SH-SY5Y (cell line): ENCODE results near the gene AKR1A1.

ENCODE experiments used
- GATA2 ChIP-seq: IDR thresholded peaks from 2 replicates; pipeline ENCODE4 v1.6.1; 2011; ENCODE audit warnings: mild to moderate bottlenecking, low read depth, low read length
- GATA3 ChIP-seq: IDR thresholded peaks from 2 replicates; pipeline ENCODE4 v1.6.1; 2011; ENCODE audit warnings: low read depth, mild to moderate bottlenecking, low read length, moderate library complexity

- no peak for TF ChIP-seq GATA2
- TF ChIP-seq GATA3: no peak
Observed at GRCh38 chr1:45510036-45510971, 40.3 kb upstream of the AKR1A1 start.
